Natural killer cell (primary cell): ENCODE results near the gene MAST4. TPM values are rescaled to one million over a fixed set of nuclear protein-coding genes. Genes with fewer than 3 reads are reported as not detected.
A peak's percentile ranks its signal among the peaks of the same experiment; 100 is the strongest.

ENCODE experiments used
- ATAC-seq, 3 donors: fragments of 150-1000 bp in 2 of 3; fragments of 200-7000 bp in 1 of 3; cut with Tn5 transposase; 1 replicate in 1 of 3; 2 replicates in 2 of 3; pipeline ENCODE4 v1.10.0; 2021; ENCODE audit warnings: mild to moderate bottlenecking in 2 of 3, moderate library complexity in 2 of 3
- DNase-seq, 2 donors: peaks; one replicate each; pipeline versions ENCODE4 v3.0.0 to v3.0.0-alpha.2; 2013 to 2021; ENCODE audit warnings: mixed read lengths in 1 of 2
- H3K27ac ChIP-seq: one replicate; pipeline ENCODE4 v1.5.1; 2013; ENCODE audit warnings: mild to moderate bottlenecking, low read length
- H3K27me3 ChIP-seq: one replicate; pipeline ENCODE4 v1.6.1; 2013; ENCODE audit warnings: low read length; ENCODE audit not compliant: control insufficient read depth, insufficient read depth
- H3K36me3 ChIP-seq: one replicate; pipeline ENCODE4 v1.6.1; 2013; ENCODE audit warnings: low read length; ENCODE audit not compliant: control insufficient read depth, insufficient read depth
- H3K4me1 ChIP-seq: one replicate; pipeline ENCODE4 v1.6.1; 2013; ENCODE audit warnings: low read length; ENCODE audit not compliant: control insufficient read depth, insufficient read depth
- H3K4me3 ChIP-seq: one replicate; pipeline ENCODE4 v1.5.1; 2013; ENCODE audit warnings: low read length
- H3K9me3 ChIP-seq: one replicate; pipeline ENCODE4 v1.6.1; 2013; ENCODE audit warnings: low read length; ENCODE audit not compliant: control insufficient read depth, insufficient read depth
- H3K27ac Mint-ChIP-seq, 2 donors: one replicate each; pipeline ENCODE4 v1.8.0; 2022; ENCODE audit warnings: mild to moderate bottlenecking in 2 of 2, mixed read lengths in 2 of 2, moderate library complexity in 1 of 2
- H3K27me3 Mint-ChIP-seq, 2 donors: one replicate each; pipeline ENCODE4 v1.8.0; 2022; ENCODE audit warnings: low read depth in 2 of 2, mixed read lengths in 2 of 2
- H3K36me3 Mint-ChIP-seq: one replicate; pipeline ENCODE4 v1.8.0; 2022; ENCODE audit warnings: mixed read lengths
- H3K4me1 Mint-ChIP-seq, 2 donors: one replicate each; pipeline ENCODE4 v1.8.0; 2022; ENCODE audit warnings: mixed read lengths in 2 of 2
- H3K4me3 Mint-ChIP-seq: one replicate; pipeline ENCODE4 v1.8.0; 2022; ENCODE audit warnings: mild to moderate bottlenecking, moderate library complexity, mixed read lengths
- H3K9me3 Mint-ChIP-seq, 2 donors: one replicate each; pipeline ENCODE4 v1.8.0; 2022; ENCODE audit warnings: mixed read lengths in 2 of 2
- CTCF ChIP-seq: fragments of 200-600 bp; IDR thresholded peaks from one replicate; pipeline ENCODE4 v1.8.0; 2022; ENCODE audit warnings: antibody characterized with exemption
- WGBS: methylation state at CpG from one replicate; pipeline ENCODE4 v1.1.7; 2013; ENCODE audit warnings: missing lambda C conversion rate; ENCODE audit not compliant: insufficient coverage; 5-methylcytosine and 5-hydroxymethylcytosine counted together
- intact Hi-C: fragments of 100-400 bp; cut with micrococcal nuclease; formaldehyde crosslinking; loops from one replicate; pipeline ENCODE4 v1.14.2; 2022
- total RNA-seq, 4 donors: library from RNA; stranded (reverse); fragments of 120-200 nt in 1 of 4; gene quantifications; one replicate each; pipeline versions ENCODE4 v1.2.3 to v1.2.4, GENCODE V29; 2013 to 2022

MAST4 gene
- total RNA-seq, 3 donors from 2014 or later (not counting 1 experiment from before 2014, with no cell fraction given): 6.5 to 14.1 (median 12.7) TPM

- H3K27ac Mint-ChIP-seq: no peak overlapping the region
- no peaks in the 10 kb centered on the region for H3K4me1 Mint-ChIP-seq
- peaks cover 6 to 19% of the 10 kb centered on the region in 2 donors for H3K27me3 Mint-ChIP-seq
- intact Hi-C loops: no loop called here
- 84% methylated on average over 3 of the region's 4 CpGs for WGBS
- Histone ChIP-seq H3K36me3 (no peaks in the 10 kb centered on the region), H3K4me1 (no peaks in the 10 kb centered on the region), H3K27me3 (no peaks in the 10 kb centered on the region), H3K27ac (no peak overlapping the region), H3K4me3 (no peak overlapping the region), H3K9me3 (no peaks in the 10 kb centered on the region)
- H3K9me3 Mint-ChIP-seq: no peaks in the 10 kb centered on the region
- no peak for TF ChIP-seq CTCF
- no peaks in the 10 kb centered on the region for H3K36me3 Mint-ChIP-seq
- ATAC-seq (peak in 1 of 3 donors; percentile 91), DNase-seq (no peak)
- H3K4me3 Mint-ChIP-seq: no peak overlapping the region
Observed at GRCh38 chr5:66896171-66896570, 300.0 kb downstream of the MAST4 start.

- H3K27me3 ChIP-seq: no peaks in the 10 kb centered on the region
- no peak overlapping the region for H3K4me3 Mint-ChIP-seq
- no peaks in the 10 kb centered on the region for H3K4me1 Mint-ChIP-seq
- H3K9me3 ChIP-seq: no peaks in the 10 kb centered on the region
- no peaks in the 10 kb centered on the region for H3K4me1 ChIP-seq
- no peak for DNase-seq
- H3K36me3 Mint-ChIP-seq: no peaks in the 10 kb centered on the region
- no peaks in the 10 kb centered on the region for H3K36me3 ChIP-seq
- H3K27ac ChIP-seq: no peak overlapping the region
- intact Hi-C loops: no loop called here
- no peak for ATAC-seq
- WGBS: 93% methylated on average over 9 of the region's 9 CpGs
- H3K27me3 Mint-ChIP-seq: peaks cover 6 to 21% of the 10 kb centered on the region in 2 donors
- TF ChIP-seq CTCF: no peak
- H3K9me3 Mint-ChIP-seq: no peaks in the 10 kb centered on the region
- H3K4me3 ChIP-seq: no peak overlapping the region
- no peak overlapping the region for H3K27ac Mint-ChIP-seq
Observed at GRCh38 chr5:66897356-66897755, 301.2 kb downstream of the MAST4 start.

GRCh38 chr5:66898241-66898995, 302.2 kb downstream of the MAST4 start:
- Histone ChIP-seq H3K36me3 (no peaks in the 10 kb centered on the region), H3K27me3 (no peaks in the 10 kb centered on the region), H3K9me3 (no peaks in the 10 kb centered on the region), H3K27ac (no peak overlapping the region), H3K4me3 (no peak overlapping the region), H3K4me1 (no peaks in the 10 kb centered on the region)
- 100% methylated on average over 2 of the region's 2 CpGs for WGBS
- intact Hi-C loops: no loop called here
- H3K27ac Mint-ChIP-seq: no peak overlapping the region
- no peak for ATAC-seq
- H3K9me3 Mint-ChIP-seq: no peaks in the 10 kb centered on the region
- H3K4me3 Mint-ChIP-seq: no peak overlapping the region
- no peak for TF ChIP-seq CTCF
- no peak for DNase-seq
- no peaks in the 10 kb centered on the region for H3K36me3 Mint-ChIP-seq
- H3K4me1 Mint-ChIP-seq: no peaks in the 10 kb centered on the region
- peaks cover 6 to 28% of the 10 kb centered on the region in 2 donors for H3K27me3 Mint-ChIP-seq

- 80% methylated on average over 1 of the region's 1 CpG for WGBS
- no peaks in the 10 kb centered on the region for H3K9me3 Mint-ChIP-seq
- DNase-seq (no peak), ATAC-seq (no peak)
- intact Hi-C loops: no loop called here
- Histone ChIP-seq H3K27me3 (no peaks in the 10 kb centered on the region), H3K9me3 (no peaks in the 10 kb centered on the region), H3K36me3 (no peaks in the 10 kb centered on the region), H3K4me3 (no peak overlapping the region), H3K27ac (no peak overlapping the region), H3K4me1 (no peaks in the 10 kb centered on the region)
- H3K36me3 Mint-ChIP-seq: no peaks in the 10 kb centered on the region
- no peak overlapping the region for H3K27ac Mint-ChIP-seq
- H3K4me1 Mint-ChIP-seq: no peaks in the 10 kb centered on the region
- peaks cover 9% of the 10 kb centered on the region in 2 donors for H3K27me3 Mint-ChIP-seq
- TF ChIP-seq CTCF: no peak
- no peak overlapping the region for H3K4me3 Mint-ChIP-seq
Observed at GRCh38 chr5:66903218-66903617, 307.0 kb downstream of the MAST4 start.
